ENCODE results near the gene DCLK2.

Gene DCLK2

DNA sequence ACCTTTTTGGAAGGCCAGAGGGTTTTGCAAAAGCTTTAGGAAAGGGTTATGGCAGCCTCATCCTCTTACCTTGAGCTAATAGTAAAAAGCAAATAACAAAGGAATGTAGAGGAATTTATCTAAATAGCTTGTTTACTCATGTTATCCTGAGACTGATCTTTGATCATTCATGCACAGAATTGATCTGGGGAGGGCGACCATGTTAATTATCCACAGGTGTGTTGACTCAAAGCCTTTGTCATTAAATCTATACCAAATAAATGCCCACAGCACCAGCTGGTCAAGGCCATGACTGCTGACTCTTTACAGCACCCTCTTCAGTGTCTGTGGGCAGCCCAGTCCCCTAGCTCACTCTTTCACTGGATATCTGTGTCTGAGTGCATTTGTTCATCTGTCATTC, 22.8 kb upstream of the DCLK2 start:
- no peak overlapping the region for H3K27ac Mint-ChIP-seq

DNA sequence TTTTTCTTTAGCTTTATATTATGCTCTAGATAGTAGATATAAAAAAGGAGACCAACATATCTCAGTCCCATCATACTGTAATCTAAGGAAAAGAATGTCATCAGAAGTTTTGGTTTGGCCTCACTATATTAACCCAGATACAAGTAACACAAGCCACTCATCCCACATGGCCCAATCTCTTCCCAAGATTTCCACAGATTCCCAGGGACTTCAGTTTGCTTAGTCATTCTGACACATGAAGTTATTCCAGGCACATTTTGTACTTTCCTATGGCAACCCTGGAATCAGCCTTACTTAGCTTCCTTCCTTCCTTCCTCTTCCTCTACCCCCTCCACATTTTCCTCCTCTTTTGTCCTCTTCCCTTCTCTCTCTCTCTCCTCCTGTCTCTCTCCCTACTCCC, 21.7 kb upstream of the DCLK2 start:
- Mint-ChIP-seq H3K4me1 (ENCODE audit: low read depth) (no peaks in the 10 kb centered on the region), H3K4me3 (no peak overlapping the region), H3K27me3 (ENCODE audit: low read depth) (no peaks in the 10 kb centered on the region), H3K27ac (no peak overlapping the region), H3K36me3 (ENCODE audit: low read depth) (no peaks in the 10 kb centered on the region), H3K9me3 (no peaks in the 10 kb centered on the region)

More for the DNA sequence above, 22.8 kb upstream of the DCLK2 start:
- Mint-ChIP-seq H3K4me3 (no peak overlapping the region), H3K4me1 (ENCODE audit: low read depth) (no peaks in the 10 kb centered on the region), H3K27me3 (ENCODE audit: low read depth) (no peaks in the 10 kb centered on the region), H3K9me3 (no peaks in the 10 kb centered on the region), H3K36me3 (ENCODE audit: low read depth) (no peaks in the 10 kb centered on the region)

DNA sequence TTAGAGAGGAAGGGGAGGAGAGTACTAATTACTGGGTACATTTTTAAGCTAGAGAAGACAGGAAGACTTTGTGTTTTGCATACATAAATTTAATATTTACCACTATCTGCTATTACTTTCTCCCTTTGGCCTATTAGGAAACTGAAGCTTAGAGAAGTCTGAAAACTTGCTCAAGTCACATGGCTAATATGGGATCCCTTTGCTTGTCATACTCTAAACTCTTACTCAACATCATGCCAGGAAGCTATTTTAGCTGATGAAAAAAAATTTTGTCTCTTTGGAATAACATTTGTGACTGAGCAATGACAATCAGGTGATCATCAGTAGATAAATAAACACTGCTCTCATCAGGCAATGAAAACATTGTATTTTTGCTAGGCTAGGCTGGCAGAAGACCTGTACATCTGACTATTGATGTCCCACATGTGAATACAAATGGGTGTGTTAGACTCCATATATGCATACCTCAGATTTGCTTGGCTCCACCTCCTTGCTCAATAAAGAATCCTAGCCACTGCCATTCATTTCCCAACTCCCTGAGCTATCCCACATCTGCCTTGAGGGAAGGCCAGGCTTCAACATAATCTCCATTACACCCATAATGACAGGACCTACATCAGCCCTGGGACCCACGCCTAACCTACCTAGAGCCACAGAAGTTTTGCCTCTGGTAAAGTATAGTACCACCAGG, 17.0 kb upstream of the DCLK2 start:
- Mint-ChIP-seq H3K4me3 (no peak overlapping the region), H3K27ac (no peak overlapping the region), H3K4me1 (ENCODE audit: low read depth) (no peaks in the 10 kb centered on the region), H3K9me3 (no peaks in the 10 kb centered on the region), H3K27me3 (ENCODE audit: low read depth) (peaks cover 8% of the 10 kb centered on the region), H3K36me3 (ENCODE audit: low read depth) (no peaks in the 10 kb centered on the region)

DNA sequence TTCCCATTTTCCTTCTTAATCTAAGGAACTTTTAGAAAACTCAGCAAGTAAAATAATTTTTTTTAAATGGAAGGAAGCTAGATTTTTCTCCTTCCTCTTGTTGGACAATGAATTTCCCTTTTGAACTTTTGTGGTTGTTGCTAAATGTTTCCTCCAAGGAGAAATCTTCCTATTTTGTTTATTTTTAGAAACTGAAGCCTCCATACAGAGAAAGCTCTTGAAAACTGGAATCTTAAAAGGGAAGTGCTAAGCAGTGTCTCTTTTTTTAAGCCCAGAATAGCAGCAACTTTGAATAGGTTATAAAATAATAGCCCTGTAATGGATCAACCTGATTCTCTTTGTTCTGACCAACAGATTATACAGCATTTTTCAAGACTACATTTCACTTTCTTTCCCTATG, 15.1 kb upstream of the DCLK2 start:
- Mint-ChIP-seq H3K4me1 (ENCODE audit: low read depth) (no peaks in the 10 kb centered on the region), H3K27me3 (ENCODE audit: low read depth) (peaks cover 10% of the 10 kb centered on the region), H3K36me3 (ENCODE audit: low read depth) (no peaks in the 10 kb centered on the region), H3K9me3 (no peaks in the 10 kb centered on the region), H3K27ac (no peak overlapping the region), H3K4me3 (no peak overlapping the region)

DNA sequence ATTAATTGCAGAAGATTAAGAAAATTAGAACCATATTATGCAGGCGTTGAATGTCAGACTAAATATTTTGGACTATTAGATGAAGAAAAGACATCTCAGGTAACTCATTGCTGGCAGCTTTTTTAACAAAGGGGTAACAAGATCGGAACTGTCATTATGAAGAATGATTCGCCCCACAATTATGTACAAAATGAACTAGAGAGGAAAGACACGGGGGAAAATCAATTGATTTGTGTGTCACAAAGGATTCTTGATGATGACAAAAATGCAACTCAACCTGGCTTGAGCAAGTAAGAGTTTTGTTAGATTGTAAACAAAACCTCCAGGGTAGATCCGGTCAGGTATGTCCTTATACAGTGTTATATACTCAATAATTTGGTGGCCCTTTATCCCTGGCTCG, 12.5 kb upstream of the DCLK2 start:
- Mint-ChIP-seq H3K4me1 (ENCODE audit: low read depth) (no peaks in the 10 kb centered on the region), H3K27ac (no peak overlapping the region), H3K36me3 (ENCODE audit: low read depth) (no peaks in the 10 kb centered on the region), H3K4me3 (no peak overlapping the region), H3K9me3 (no peaks in the 10 kb centered on the region), H3K27me3 (ENCODE audit: low read depth) (peaks cover 12% of the 10 kb centered on the region)

DNA sequence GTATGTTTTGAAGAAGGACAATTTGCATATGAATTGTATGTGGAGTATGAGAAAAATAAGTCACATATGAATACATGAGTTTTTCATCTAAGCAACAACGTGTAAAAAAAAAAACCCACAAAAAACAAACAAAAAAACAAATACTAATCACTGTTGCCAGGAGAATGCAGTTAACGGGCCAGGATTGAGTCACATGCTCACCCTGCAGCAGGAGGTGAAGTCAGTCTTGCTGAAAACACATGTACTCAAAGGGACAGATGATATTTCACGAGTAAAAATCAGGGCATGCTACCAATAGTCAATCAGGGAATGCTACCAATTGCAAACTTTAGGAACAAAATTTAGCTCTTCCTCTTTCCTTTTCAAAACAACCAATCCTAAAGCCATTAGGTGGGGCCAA, 10.4 kb upstream of the DCLK2 start:
- Mint-ChIP-seq H3K36me3 (ENCODE audit: low read depth) (no peaks in the 10 kb centered on the region), H3K27me3 (ENCODE audit: low read depth) (peaks cover 12% of the 10 kb centered on the region), H3K4me1 (ENCODE audit: low read depth) (no peaks in the 10 kb centered on the region), H3K27ac (no peak overlapping the region), H3K9me3 (no peaks in the 10 kb centered on the region), H3K4me3 (no peak overlapping the region)

DNA sequence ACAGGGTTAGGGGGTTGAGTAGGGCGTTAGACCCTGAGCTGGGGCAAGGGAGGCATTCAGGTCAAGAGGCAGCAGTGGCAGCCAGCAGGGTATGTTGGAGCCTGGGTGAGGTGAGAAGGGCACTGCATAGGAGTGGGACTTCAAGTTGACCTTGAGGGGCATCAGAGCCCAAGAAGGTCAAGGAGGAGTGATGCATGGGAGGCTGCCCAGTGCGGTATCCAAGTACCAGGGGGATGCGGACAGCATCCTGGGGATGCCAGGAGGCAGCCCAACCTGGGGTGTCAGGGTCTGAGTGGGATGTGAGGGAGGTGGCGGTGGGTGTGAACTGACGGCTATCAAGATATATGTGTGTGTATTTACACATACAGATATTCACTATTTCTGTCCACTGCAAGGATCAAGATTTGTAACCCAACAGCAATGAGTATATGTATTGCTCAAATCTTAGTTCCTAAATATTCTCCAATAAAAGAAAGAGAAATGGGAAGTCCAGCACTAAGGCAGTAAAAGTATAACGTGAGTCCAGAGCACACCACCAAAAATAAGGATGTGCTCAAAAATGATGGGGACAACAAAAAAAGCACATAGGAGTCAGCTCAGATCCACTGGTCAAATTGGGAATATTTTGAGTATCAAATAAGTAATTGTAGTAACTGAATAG, 9.8 kb upstream of the DCLK2 start:
- Mint-ChIP-seq H3K27ac (no peak overlapping the region), H3K27me3 (ENCODE audit: low read depth) (peaks cover 12% of the 10 kb centered on the region), H3K36me3 (ENCODE audit: low read depth) (no peaks in the 10 kb centered on the region), H3K9me3 (no peaks in the 10 kb centered on the region), H3K4me3 (no peak overlapping the region), H3K4me1 (ENCODE audit: low read depth) (no peaks in the 10 kb centered on the region)

DNA sequence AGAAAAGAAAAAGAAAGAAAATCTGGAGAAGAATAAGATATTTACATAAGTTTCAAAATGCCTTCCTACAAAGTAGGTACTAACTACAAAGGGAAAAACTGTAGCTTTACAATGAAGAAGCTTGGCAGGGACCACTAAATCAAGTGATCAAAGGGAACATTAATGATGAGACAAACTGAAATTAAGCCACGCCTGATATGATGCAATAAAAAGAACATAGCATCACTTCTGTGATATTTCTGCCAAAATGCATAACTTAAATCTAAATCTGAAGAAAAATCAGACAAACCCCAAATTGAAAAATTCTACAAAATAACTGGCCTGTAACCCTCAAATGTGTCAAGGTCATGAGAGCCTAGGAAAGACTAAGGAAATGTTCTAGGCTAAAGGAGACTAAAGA, 8.9 kb upstream of the DCLK2 start:
- no peaks in the 10 kb centered on the region for H3K36me3 Mint-ChIP-seq (ENCODE audit: low read depth)
- H3K4me3 Mint-ChIP-seq = no peak overlapping the region
- H3K27me3 Mint-ChIP-seq (ENCODE audit: low read depth) = peaks cover 7% of the 10 kb centered on the region
- no peak overlapping the region for H3K27ac Mint-ChIP-seq
- H3K9me3 Mint-ChIP-seq = no peaks in the 10 kb centered on the region
- no peaks in the 10 kb centered on the region for H3K4me1 Mint-ChIP-seq (ENCODE audit: low read depth)

DNA sequence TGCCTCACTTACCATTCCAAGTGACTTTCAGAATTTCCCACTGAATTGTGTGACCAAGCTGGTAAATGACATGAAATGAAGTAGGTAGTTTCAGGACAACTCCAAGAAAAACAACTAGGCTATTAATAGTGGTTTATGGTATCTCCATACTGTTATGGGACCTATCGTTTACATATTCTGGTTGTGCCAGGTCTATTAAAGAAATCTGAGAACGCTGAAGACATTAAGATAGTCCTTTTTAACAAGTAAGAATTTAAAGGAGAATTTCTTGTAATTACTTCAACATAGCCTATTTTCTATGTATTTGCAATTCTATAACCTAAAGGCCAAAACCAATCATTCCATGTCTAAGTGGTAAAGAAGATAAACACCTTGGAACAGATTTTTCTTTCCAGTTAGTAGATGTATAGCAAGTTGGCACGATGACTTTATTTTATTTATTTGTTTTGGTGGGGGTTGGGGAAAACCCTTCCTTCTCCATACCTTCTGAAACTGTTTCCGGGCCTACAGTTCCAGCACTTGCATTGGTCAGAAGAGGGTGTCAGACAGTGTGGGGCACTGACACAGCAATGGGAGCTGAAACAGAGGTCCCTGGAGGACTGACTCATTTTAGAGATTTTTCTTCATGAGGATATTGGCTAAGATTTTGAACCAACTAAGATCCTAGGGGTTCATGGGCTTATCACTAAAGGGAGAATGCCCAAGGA, 7.6 kb upstream of the DCLK2 start:
- Mint-ChIP-seq H3K27me3 (ENCODE audit: low read depth) (peaks cover 14% of the 10 kb centered on the region), H3K4me1 (ENCODE audit: low read depth) (no peaks in the 10 kb centered on the region), H3K27ac (no peak overlapping the region), H3K9me3 (no peaks in the 10 kb centered on the region), H3K36me3 (ENCODE audit: low read depth) (no peaks in the 10 kb centered on the region), H3K4me3 (no peak overlapping the region)

DNA sequence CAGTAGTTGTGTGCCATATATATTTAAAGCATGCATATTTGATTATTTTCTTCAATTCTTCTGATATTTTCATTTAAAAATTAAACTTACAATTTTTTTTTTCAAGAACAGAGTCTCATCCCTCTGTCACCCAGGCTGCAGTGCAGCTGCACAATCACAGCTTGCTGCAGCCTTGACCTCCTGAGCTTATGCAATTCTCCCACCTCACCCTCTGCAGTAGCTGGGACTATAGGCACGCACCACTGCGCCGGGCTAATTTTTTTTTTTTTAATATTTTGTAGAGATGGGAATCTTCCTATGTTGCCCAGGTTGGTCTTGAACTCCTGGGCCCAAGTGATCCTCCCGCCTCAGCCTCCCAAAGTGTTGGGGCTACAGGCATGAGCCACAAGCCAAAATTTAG, 5.8 kb upstream of the DCLK2 start:
- no peak overlapping the region for H3K4me3 Mint-ChIP-seq
- no peaks in the 10 kb centered on the region for H3K36me3 Mint-ChIP-seq (ENCODE audit: low read depth)
- H3K27ac Mint-ChIP-seq = no peak overlapping the region
- peaks cover 32% of the 10 kb centered on the region for H3K27me3 Mint-ChIP-seq (ENCODE audit: low read depth)
- H3K9me3 Mint-ChIP-seq = no peaks in the 10 kb centered on the region
- no peaks in the 10 kb centered on the region for H3K4me1 Mint-ChIP-seq (ENCODE audit: low read depth)

DNA sequence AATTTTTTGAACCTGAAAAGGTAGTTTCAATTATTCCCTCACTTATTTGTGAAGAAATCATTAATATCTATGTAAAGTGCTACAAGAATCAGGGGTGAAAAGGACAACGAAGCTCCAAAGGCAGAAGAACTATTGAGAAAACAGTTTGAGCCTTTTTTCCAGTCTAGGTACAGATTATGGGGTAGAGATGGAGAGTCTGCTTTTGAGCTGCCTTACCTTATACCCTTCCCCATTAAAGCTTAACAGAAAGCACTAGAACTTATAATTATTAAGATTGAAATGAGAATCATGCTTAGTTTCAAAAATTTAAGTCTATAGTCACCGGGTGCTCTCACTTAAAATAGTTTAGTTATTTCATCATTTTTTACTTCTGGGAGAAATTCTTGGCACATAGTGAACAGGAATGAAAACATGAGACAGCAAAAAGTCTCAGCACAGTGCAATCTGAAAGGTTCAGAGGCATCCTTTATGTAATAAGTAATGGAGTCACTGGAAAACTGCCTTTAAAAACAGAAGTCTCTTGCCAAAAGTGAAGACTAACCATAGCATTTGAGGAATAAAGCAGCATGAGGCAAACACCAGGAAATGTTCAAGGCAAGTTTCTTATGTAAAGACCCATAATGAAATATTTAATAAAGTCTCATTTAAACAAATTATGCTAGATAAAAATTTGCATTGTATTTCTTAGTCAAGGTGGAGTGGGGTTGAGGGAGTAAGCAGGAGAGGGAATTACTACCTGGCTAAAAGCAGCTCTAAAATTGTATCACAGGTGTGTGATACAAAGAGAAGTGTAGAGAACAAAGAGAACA, 5.1 kb upstream of the DCLK2 start:
- no peaks in the 10 kb centered on the region for H3K9me3 Mint-ChIP-seq
- H3K27me3 Mint-ChIP-seq (ENCODE audit: low read depth) = peaks cover 35% of the 10 kb centered on the region
- no peak overlapping the region for H3K27ac Mint-ChIP-seq
- no peaks in the 10 kb centered on the region for H3K36me3 Mint-ChIP-seq (ENCODE audit: low read depth)
- no peaks in the 10 kb centered on the region for H3K4me1 Mint-ChIP-seq (ENCODE audit: low read depth)
- H3K4me3 Mint-ChIP-seq = no peak overlapping the region

DNA sequence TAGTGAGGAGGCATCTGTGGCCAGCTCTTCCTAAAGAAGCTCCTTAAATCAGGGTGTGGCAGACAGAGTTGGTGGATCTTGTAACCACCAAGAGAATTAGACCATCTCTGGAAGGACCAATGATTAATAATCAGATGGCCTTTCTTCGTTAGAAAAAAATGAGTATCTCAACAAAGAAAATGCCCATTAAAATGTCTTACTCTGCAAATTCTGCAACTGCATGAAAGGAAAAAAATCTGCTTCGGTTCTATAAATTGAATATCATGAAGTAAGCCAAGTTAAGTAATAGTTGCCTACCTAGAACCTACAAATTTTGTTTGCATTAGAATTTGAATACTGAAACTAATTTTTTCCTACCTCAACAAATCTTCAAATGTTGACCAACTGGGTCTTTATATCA, 4.2 kb upstream of the DCLK2 start:
- Mint-ChIP-seq H3K4me3 (no peak overlapping the region), H3K27ac (no peak overlapping the region), H3K27me3 (ENCODE audit: low read depth) (peaks cover 33% of the 10 kb centered on the region)

DNA sequence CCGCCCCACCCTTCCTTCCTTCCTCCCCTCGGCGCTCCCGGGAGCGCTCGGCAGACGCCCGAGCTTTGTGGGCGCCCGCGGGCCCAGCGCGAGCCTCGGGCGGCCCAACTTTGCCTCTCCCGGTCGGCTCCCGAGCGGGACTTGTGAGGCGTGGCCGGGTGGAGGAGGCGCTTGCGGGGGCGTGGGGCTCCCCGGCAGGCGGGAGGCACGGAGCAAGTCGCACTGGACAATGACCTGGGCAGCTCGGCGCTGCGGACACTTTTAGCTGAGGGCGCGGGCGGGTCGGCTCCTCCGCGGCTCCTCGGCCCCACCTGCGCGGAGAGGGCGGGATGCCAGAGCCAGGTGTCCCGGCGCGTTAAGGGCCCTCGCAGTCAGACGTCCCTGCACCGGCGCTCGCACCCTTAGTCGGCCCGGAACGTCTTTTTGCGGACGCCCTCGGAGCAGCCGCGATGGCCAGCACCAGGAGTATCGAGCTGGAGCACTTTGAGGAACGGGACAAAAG, 385 bp downstream of the DCLK2 start:
- no peak overlapping the region for H3K27ac Mint-ChIP-seq
- peaks cover 4% of the 10 kb centered on the region for H3K4me1 Mint-ChIP-seq (ENCODE audit: low read depth)
- no peaks in the 10 kb centered on the region for H3K36me3 Mint-ChIP-seq (ENCODE audit: low read depth)
- no peaks in the 10 kb centered on the region for H3K9me3 Mint-ChIP-seq
- H3K4me3 Mint-ChIP-seq = peak overlapping the region; percentile 25
- H3K27me3 Mint-ChIP-seq (ENCODE audit: low read depth) = peaks cover 59% of the 10 kb centered on the region

More for the DNA sequence above, 4.2 kb upstream of the DCLK2 start:
- Mint-ChIP-seq H3K36me3 (ENCODE audit: low read depth) (no peaks in the 10 kb centered on the region), H3K4me1 (ENCODE audit: low read depth) (no peaks in the 10 kb centered on the region), H3K9me3 (no peaks in the 10 kb centered on the region)

DNA sequence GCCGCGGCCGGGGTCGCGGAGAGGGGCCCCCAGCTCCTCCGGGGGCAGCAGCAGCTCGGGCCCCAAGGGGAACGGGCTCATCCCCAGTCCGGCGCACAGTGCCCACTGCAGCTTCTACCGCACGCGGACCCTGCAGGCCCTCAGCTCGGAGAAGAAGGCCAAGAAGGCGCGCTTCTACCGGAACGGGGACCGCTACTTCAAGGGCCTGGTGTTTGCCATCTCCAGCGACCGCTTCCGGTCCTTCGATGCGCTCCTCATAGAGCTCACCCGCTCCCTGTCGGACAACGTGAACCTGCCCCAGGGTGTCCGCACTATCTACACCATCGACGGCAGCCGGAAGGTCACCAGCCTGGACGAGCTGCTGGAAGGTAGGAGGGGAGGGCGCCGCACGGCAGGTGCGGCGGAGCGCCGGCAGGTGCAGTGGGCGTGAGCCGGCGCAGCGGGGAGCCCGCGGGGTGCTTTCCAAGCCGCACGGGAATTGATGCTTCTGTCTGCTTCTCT, 886 bp downstream of the DCLK2 start:
- peaks cover 4% of the 10 kb centered on the region for H3K4me1 Mint-ChIP-seq (ENCODE audit: low read depth)
- no peaks in the 10 kb centered on the region for H3K36me3 Mint-ChIP-seq (ENCODE audit: low read depth)
- no peaks in the 10 kb centered on the region for H3K9me3 Mint-ChIP-seq
- H3K27me3 Mint-ChIP-seq (ENCODE audit: low read depth) = peaks cover 59% of the 10 kb centered on the region
- H3K4me3 Mint-ChIP-seq = peak overlapping the region; percentile 62
- H3K27ac Mint-ChIP-seq = no peak overlapping the region

All from T-helper 1 cell treated with Interleukin-12 subunit alpha and Interleukin-12 subunit beta and Interleukin-4 antibody, amounts not matched to agents 30 μg/mL and 1 μg/mL, for 36 hours (primary cell).